HCT116 (cell line): ENCODE results near the gene LYPD4. TPM values are rescaled to one million over a fixed set of nuclear protein-coding genes. Genes with fewer than 3 reads are reported as not detected.

ENCODE experiments used
- ATAC-seq: fragments of 200-7000 bp; cut with Tn5 transposase; 2 replicates; pipeline ENCODE4 v1.9.1; 2020; ENCODE audit warnings: mild to moderate bottlenecking, moderate library complexity
- BruUV-seq: library from RNA; stranded (reverse); fragments of 400-500 nt; replicated peaks from 2 replicates; lab custom pipeline; 2021; lab: Mats Ljungman, UMichigan
- CTCF ChIA-PET: fragments of 300-600 bp; sonication (Branson Sonifier 250); formaldehyde crosslinking; loops from one replicate; lab custom pipeline; 2021; ENCODE audit warnings: antibody characterized with exemption; lab: Charles Lee
- POLR2A ChIA-PET: fragments of 300-600, 350-600 bp; sonication (Branson Sonifier 250); formaldehyde crosslinking; loops from one replicate; lab custom pipeline; 2021; ENCODE audit warnings: antibody characterized with exemption; lab: Charles Lee
- RAD21 ChIA-PET, 2 experiments: fragments of 300-600 bp; sonication (Branson Sonifier 250); formaldehyde crosslinking; loops; one replicate each; lab custom pipeline; 2023; ENCODE audit warnings: low total read pairs in 2 of 2; ENCODE audit not compliant: uncharacterized antibody in 2 of 2, unreplicated experiment in 2 of 2, low non-redundant PET in 1 of 2; lab: Charles Lee
- DNase-seq: peaks from one replicate; pipeline ENCODE4 v3.0.0-alpha.2; 2010; ENCODE audit warnings: low read depth, low spot score
- H2AFZ ChIP-seq: fragments of 200-600 bp; shearing (Covaris generic), sonication (generic); 2 replicates; pipeline ENCODE4 v1.6.1; 2017; ENCODE audit warnings: low read depth, mixed run types, mixed read lengths, antibody characterized with exemption, low read length; ENCODE audit not compliant: poor library complexity, severe bottlenecking
- H3K27ac ChIP-seq: 2 replicates; pipeline ENCODE4 v1.5.1; 2012; ENCODE audit warnings: low read depth, low read length
- H3K27me3 ChIP-seq: fragments of 200-600 bp; sonication (generic); 2 replicates; pipeline ENCODE4 v1.6.1; 2016; ENCODE audit warnings: mixed run types, low read length, mixed read lengths; ENCODE audit not compliant: insufficient read depth
- H3K36me3 ChIP-seq, 2 experiments: fragments of 200-500 bp in 1 of 2; fragments of 200-600 bp in 1 of 2; sonication (Bioruptor generic) in 1 of 2; sonication (generic) in 1 of 2; 2 replicates each; pipeline versions ENCODE4 v1.5.1 to v1.6.1; 2014 to 2016; ENCODE audit warnings: low read length in 2 of 2, inconsistent platforms in 1 of 2, mixed read lengths in 1 of 2, mixed run types in 1 of 2; ENCODE audit not compliant: insufficient read depth in 2 of 2, control insufficient read depth in 1 of 2
- H3K4me1 ChIP-seq, 2 experiments: fragments of 200-600 bp in 1 of 2; sonication (generic) in 1 of 2; 2 replicates each; pipeline versions ENCODE4 v1.5.1 to v1.6.1; 2012 to 2017; ENCODE audit warnings: low read length in 2 of 2, inconsistent platforms in 1 of 2, mild to moderate bottlenecking in 1 of 2, mixed read lengths in 1 of 2, mixed run types in 1 of 2, moderate library complexity in 1 of 2; ENCODE audit not compliant: insufficient read depth in 2 of 2, control insufficient read depth in 1 of 2
- H3K4me2 ChIP-seq: fragments of 200-600 bp; sonication (generic); 2 replicates; pipeline ENCODE4 v1.6.1; 2017; ENCODE audit warnings: mixed run types, low read length, mixed read lengths
- H3K4me3 ChIP-seq, 2 experiments: fragments of 200-600 bp in 1 of 2; sonication (generic) in 1 of 2; replicated peaks in 1 of 2; 2 replicates each; pipeline ENCODE4 v1.5.1; 2011 to 2016; ENCODE audit warnings: low read length in 2 of 2, control low read depth in 1 of 2, low read depth in 1 of 2, mild to moderate bottlenecking in 1 of 2, mixed read lengths in 1 of 2, mixed run types in 1 of 2
- H3K79me2 ChIP-seq: fragments of 200-600 bp; sonication (generic); 2 replicates; pipeline ENCODE4 v1.6.1; 2017; ENCODE audit warnings: mild to moderate bottlenecking, mixed run types, low read length, moderate library complexity, mixed read lengths; ENCODE audit not compliant: insufficient read depth
- H3K9ac ChIP-seq: fragments of 200-600 bp; sonication (generic); 2 replicates; pipeline ENCODE4 v1.6.1; 2016; ENCODE audit warnings: low read length, mixed read lengths
- H3K9me2 ChIP-seq: fragments of 200-600 bp; sonication (generic), shearing (Covaris generic); 2 replicates; pipeline ENCODE4 v1.6.1; 2017; ENCODE audit warnings: mixed run types, mild to moderate bottlenecking, moderate library complexity; ENCODE audit not compliant: insufficient read depth
- H3K9me3 ChIP-seq, 2 experiments: fragments of 200-500 bp in 1 of 2; fragments of 200-600 bp in 1 of 2; sonication (Bioruptor generic) in 1 of 2; sonication (generic) in 1 of 2; 2 replicates each; pipeline ENCODE4 v1.6.1; 2014 to 2017; ENCODE audit warnings: low read length in 2 of 2, mixed read lengths in 2 of 2, inconsistent platforms in 1 of 2, low read depth in 1 of 2, mild to moderate bottlenecking in 1 of 2, mixed run types in 1 of 2, moderate library complexity in 1 of 2; ENCODE audit not compliant: control insufficient read depth in 1 of 2, insufficient read depth in 1 of 2
- H4K20me1 ChIP-seq: fragments of 200-600 bp; sonication (generic), shearing (Covaris generic); 2 replicates; pipeline ENCODE4 v1.6.1; 2017; ENCODE audit warnings: mixed run types, mild to moderate bottlenecking, moderate library complexity; ENCODE audit not compliant: insufficient read depth
- ATF3 ChIP-seq: IDR thresholded peaks from 2 replicates; pipeline ENCODE4 v1.6.1; 2012
- CBX3 ChIP-seq: IDR thresholded peaks from 2 replicates; pipeline ENCODE4 v1.6.1; 2012; ENCODE audit warnings: low read depth
- CEBPB ChIP-seq: IDR thresholded peaks from 2 replicates; pipeline ENCODE4 v1.6.1; 2012; ENCODE audit warnings: low read depth
- CTCF ChIP-seq, 3 experiments: fragments of 200-600 bp in 1 of 3; sonication (generic) in 1 of 3; IDR thresholded peaks in 2 of 3; conservative IDR thresholded peaks in 1 of 3; 2 replicates each; pipeline ENCODE4 v1.5.1; 2012 to 2017; ENCODE audit warnings: low read depth in 2 of 3, low read length in 2 of 3, antibody characterized with exemption in 1 of 3, borderline replicate concordance in 1 of 3, control low read depth in 1 of 3, mild to moderate bottlenecking in 1 of 3, mixed read lengths in 1 of 3, mixed run types in 1 of 3, moderate library complexity in 1 of 3; ENCODE audit not compliant: insufficient read depth in 1 of 3
- EGR1 ChIP-seq: IDR thresholded peaks from 2 replicates; pipeline ENCODE4 v1.6.1; 2012; ENCODE audit warnings: low read depth
- EZH2phosphoT487 ChIP-seq: fragments of 200-600 bp; IDR thresholded peaks from 2 replicates; pipeline ENCODE4 v1.6.1; 2018; ENCODE audit warnings: antibody characterized with exemption, borderline replicate concordance
- JUND ChIP-seq: IDR thresholded peaks from 2 replicates; pipeline ENCODE4 v1.6.1; 2012
- MAX ChIP-seq: IDR thresholded peaks from 2 replicates; pipeline ENCODE4 v1.6.1; 2012
- POLR2A ChIP-seq: IDR thresholded peaks from 2 replicates; pipeline ENCODE4 v1.7.0; 2011; ENCODE audit warnings: borderline replicate concordance; ENCODE audit not compliant: insufficient read depth, insufficient read length; ENCODE audit errors: extremely low read depth
- POLR2AphosphoS5 ChIP-seq: IDR thresholded peaks from 2 replicates; pipeline ENCODE4 v1.6.1; 2011; ENCODE audit warnings: mild to moderate bottlenecking, low read depth, low read length, moderate library complexity
- RAD21 ChIP-seq: IDR thresholded peaks from 2 replicates; pipeline ENCODE4 v1.6.1; 2012; ENCODE audit warnings: low read depth, mild to moderate bottlenecking
- SIN3A ChIP-seq: IDR thresholded peaks from 2 replicates; pipeline ENCODE4 v1.6.1; 2012; ENCODE audit warnings: low read depth
- SRF ChIP-seq: IDR thresholded peaks from 2 replicates; pipeline ENCODE4 v1.6.1; 2012; ENCODE audit warnings: low read depth
- TCF7L2 ChIP-seq: IDR thresholded peaks from 2 replicates; pipeline ENCODE4 v1.7.0; 2011; ENCODE audit warnings: borderline replicate concordance, inconsistent platforms; ENCODE audit not compliant: insufficient read depth, insufficient read length; ENCODE audit errors: extremely low read depth
- ZFX ChIP-seq: fragments of 450-650 bp; IDR thresholded peaks from 2 replicates; pipeline ENCODE4 v1.6.1; 2017
- intact Hi-C: fragments of 100-400 bp; cut with micrococcal nuclease; formaldehyde crosslinking; loops from 2 replicates; pipeline ENCODE4 v1.10.0; 2022
- total RNA-seq: library from RNA; stranded (reverse); gene quantifications from one replicate; pipeline ENCODE4 v1.2.1, GENCODE V29; 2021; ENCODE audit not compliant: unreplicated experiment

LYPD4 gene
- total RNA-seq, 1 experiment from 2014 or later = not detected

GRCh38 chr19:41802770-41803169, 41.7 kb downstream of the LYPD4 start:
- Histone ChIP-seq H2AFZ (no peak overlapping the region), H3K9me2 (no peaks in the 10 kb centered on the region), H3K9ac (no peak overlapping the region), H3K9me3 (no peaks in the 10 kb centered on the region), H3K27me3 (peaks cover 5% of the 10 kb centered on the region), H3K36me3 (no peaks in the 10 kb centered on the region), H3K4me1 (no peaks in the 10 kb centered on the region), H3K4me3 (no peak overlapping the region), H3K4me2 (no peak overlapping the region), H4K20me1 (no peaks in the 10 kb centered on the region), H3K27ac (no peak overlapping the region), H3K79me2 (no peaks in the 10 kb centered on the region)
- TF ChIP-seq SRF (no peak), POLR2A (no peak), CEBPB (no peak), MAX (no peak), TCF7L2 (no peak), EZH2phosphoT487 (no peak), POLR2AphosphoS5 (no peak), SIN3A (no peak), RAD21 (no peak), ATF3 (no peak), CBX3 (no peak)
- DNase-seq (no peak), ATAC-seq (no peak)
- intact Hi-C loops = no loop called here
- RAD21 ChIA-PET = no interaction called here
- BruUV-seq = no TSS peak
- POLR2A ChIA-PET = no interaction called here
- CTCF ChIA-PET = interaction anchor here (1.9 to 4.9 kb wide), 2 partner anchors 8 to 10 kb away, joined by 5 to 24 read pairs; no protein-coding TSS in a partner anchor

GRCh38 chr19:41801792-41802211, 42.7 kb downstream of the LYPD4 start:
- no peak overlapping the region for H3K4me2 ChIP-seq
- no peak overlapping the region for H3K27ac ChIP-seq
- H3K79me2 ChIP-seq = no peaks in the 10 kb centered on the region
- no peak overlapping the region for H3K4me3 ChIP-seq
- H3K9ac ChIP-seq = no peak overlapping the region
- no peaks in the 10 kb centered on the region for H4K20me1 ChIP-seq
- H3K27me3 ChIP-seq = peaks cover 8% of the 10 kb centered on the region
- H3K9me3 ChIP-seq = no peaks in the 10 kb centered on the region
- ChIA-PET RAD21 (no interaction called here), CTCF (interaction anchor here (1.1 to 4.9 kb wide), 2 partner anchors 9 to 49 kb away, joined by 4 to 24 read pairs; no protein-coding TSS in a partner anchor), POLR2A (no interaction called here)
- DNase-seq = no peak
- no peaks in the 10 kb centered on the region for H3K4me1 ChIP-seq
- BruUV-seq = no TSS peak
- H3K36me3 ChIP-seq = no peaks in the 10 kb centered on the region
- TF ChIP-seq EZH2phosphoT487 (no peak), CTCF (IDR thresholded peaks at IDR 0.05 in 2 of 3, conservative IDR thresholded peaks at IDR 0.05 in 1 of 3; ENCODE audit: borderline replicate concordance in 1 of 3, insufficient read depth in 1 of 3, low read depth in 2 of 3, low read length in 2 of 3) (no peak), POLR2AphosphoS5 (no peak), ZFX (no peak), JUND (no peak), CEBPB (no peak), EGR1 (no peak), POLR2A (no peak), SRF (no peak)
- H2AFZ ChIP-seq = no peak overlapping the region
- no peak for ATAC-seq
- intact Hi-C loops = no loop called here
- no peaks in the 10 kb centered on the region for H3K9me2 ChIP-seq
